ENCODE data around the gene SSBP1.
A peak's percentile ranks its signal among the peaks of the same experiment; 100 is the strongest.
"Not testable (repeated sequence)": the region's sequence is repeated elsewhere in the genome, so short reads cannot be mapped to it uniquely, and the experiment has no call there.

Gene SSBP1

GRCh38 chr7:141770083-141770583 is 32.0 kb downstream of the SSBP1 start:
- not testable (repeated sequence) for DNase-seq (ENCODE audit: low read depth)

DNA sequence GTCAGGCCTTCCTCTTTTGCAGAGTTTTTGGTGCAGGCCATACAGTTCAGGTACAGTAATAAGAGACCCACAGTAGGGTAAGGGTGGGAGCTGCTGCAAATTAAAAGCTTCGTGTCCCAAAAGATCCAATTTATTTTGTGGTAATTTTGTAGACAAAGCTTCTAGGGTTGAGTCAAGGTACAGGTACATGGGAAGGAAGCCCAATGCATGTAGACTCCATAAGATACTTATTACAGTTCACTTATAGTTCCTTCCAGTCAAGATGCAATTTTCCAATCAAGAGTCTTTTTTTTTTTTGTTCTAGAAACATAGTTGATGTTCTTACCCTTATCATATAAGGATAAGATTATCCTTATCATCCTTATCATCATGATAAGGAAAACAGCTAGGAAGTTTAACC is 38.2 kb downstream of the SSBP1 start, which contains the start of gene TAS2R4:
TSS of gene TAS2R4 (plus strand) at position 301 of the 400 bp plus-strand sequence. CDS start 1,815 bp downstream, outside the sequence.
- DNase-seq (ENCODE audit: low read depth) = no peak

- DNase-seq (ENCODE audit: low read depth) = peak; percentile 2
Measured at GRCh38 chr7:141785706-141786552, 47.8 kb downstream of the SSBP1 start.

DNA sequence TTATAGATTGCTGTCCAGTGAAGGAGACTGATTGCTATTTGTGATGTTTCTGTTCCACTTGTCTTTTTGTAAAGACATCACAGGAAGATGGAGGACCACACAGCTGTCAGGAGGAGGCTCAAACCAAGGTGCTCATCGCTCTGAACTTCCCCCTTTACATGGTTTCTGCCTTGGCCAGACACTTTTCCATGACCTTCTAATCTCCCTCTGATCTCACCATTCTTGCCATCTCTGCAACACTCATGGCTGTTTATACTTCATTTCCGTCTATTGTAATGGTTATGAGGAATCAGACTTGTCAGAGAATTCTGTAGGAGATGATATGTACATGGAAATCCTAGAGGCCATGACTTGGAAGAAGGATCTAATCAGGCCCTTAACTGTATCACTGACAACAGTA is 50.1 kb downstream of the SSBP1 start:
- DNase-seq (ENCODE audit: low read depth) = no peak

- DNase-seq (ENCODE audit: low read depth) = no peak
Measured at GRCh38 chr7:141789917-141790316, 51.8 kb downstream of the SSBP1 start, which contains the start of gene TAS2R5. Gene TAS2R5, plus strand, starts transcription at chr7:141790217. Its CDS starts 145 bp downstream, at chr7:141790362.

DNA sequence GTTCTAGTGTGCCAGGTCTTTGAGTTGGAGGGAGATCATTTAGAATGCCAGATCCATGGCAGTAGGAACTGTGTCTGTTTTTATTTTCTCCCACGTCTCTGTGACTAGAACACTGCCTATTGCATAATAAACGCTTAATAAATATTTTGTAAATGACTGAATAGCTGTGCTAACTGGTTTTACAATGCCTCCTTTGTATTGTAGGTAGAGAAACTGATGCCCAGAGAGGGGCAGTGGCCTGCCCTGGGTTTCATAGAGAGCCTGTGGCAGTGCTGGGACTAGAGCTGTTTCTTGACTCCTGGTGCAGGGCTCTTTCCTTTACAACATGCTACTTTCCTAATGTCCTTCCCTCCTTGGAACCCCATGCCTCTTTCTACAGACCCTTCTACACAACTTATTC is 54.4 kb downstream of the SSBP1 start:
- DNase-seq (ENCODE audit: low read depth) = no peak
